Fibroblast of the aortic adventitia (primary cell): ENCODE data around the gene SUPT5H. TPM values are rescaled to one million over a fixed set of nuclear protein-coding genes. Genes with fewer than 3 reads are reported as not detected.

ENCODE experiments used
- DNase-seq: peaks from one replicate; pipeline ENCODE4 v3.0.0-alpha.2; 2010; ENCODE audit warnings: low read depth
- H3K4me3 ChIP-seq: 2 replicates; pipeline ENCODE4 v1.5.1; 2011; ENCODE audit warnings: low read depth, mild to moderate bottlenecking, control low read depth, low read length, moderate library complexity
- small RNA-seq: library from RNA; depleted of rRNA; stranded (forward); fragments of <200 nt; gene quantifications from one replicate; pipeline ENCODE3, GENCODE V24; 2012
- total RNA-seq: library from RNA; depleted of rRNA; stranded (reverse); fragments of >200 nt; gene quantifications from 2 replicates; pipeline ENCODE4 v1.2.3, GENCODE V29; 2012; ENCODE audit warnings: low replicate concordance
- TF ChIP-seq, protein P1 (sequence below): IDR thresholded peaks from 2 replicates; pipeline ENCODE4 v1.5.1; 2011; ENCODE audit warnings: mild to moderate bottlenecking, low read length, control low read depth, inconsistent platforms; ENCODE audit not compliant: insufficient read depth

The SUPT5H gene
- total RNA-seq, 1 donor, result 88.2 TPM

DNA sequence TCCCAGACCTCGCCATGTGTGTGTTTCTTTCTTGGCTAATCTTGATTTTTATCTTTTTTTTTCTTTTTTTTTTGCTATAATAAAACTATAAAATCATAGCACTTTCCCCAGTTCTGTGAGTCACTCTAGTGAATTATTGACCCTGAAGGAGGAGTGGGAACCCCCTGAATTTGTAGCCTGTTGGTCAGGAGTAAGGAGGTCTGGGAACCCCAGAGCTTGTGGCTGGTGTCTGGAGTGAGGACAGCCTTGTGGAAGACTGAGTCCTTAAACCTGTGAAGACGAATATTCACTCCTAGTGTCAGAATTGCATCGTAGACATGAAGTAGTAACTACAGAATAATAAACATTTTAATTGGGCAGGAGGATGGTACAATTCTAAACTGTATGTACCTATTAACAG is 79.8 kb downstream of the SUPT5H start:
- TF ChIP-seq, protein P1, sequence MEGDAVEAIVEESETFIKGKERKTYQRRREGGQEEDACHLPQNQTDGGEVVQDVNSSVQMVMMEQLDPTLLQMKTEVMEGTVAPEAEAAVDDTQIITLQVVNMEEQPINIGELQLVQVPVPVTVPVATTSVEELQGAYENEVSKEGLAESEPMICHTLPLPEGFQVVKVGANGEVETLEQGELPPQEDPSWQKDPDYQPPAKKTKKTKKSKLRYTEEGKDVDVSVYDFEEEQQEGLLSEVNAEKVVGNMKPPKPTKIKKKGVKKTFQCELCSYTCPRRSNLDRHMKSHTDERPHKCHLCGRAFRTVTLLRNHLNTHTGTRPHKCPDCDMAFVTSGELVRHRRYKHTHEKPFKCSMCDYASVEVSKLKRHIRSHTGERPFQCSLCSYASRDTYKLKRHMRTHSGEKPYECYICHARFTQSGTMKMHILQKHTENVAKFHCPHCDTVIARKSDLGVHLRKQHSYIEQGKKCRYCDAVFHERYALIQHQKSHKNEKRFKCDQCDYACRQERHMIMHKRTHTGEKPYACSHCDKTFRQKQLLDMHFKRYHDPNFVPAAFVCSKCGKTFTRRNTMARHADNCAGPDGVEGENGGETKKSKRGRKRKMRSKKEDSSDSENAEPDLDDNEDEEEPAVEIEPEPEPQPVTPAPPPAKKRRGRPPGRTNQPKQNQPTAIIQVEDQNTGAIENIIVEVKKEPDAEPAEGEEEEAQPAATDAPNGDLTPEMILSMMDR, result no peak
- no peak for DNase-seq
- H3K4me3 ChIP-seq, result no peak overlapping the region

Small RNA genes within 50 kb of the gene (small RNA-seq; reads per million reads assigned to genes)
- gene MIR4530, result not detected

Other genes starting within 250 kb of the SUPT5H start
- gene NCCRP1, start 248.6 kb upstream of the SUPT5H start, total RNA-seq, result not detected in 2 replicates
- not detected in 2 replicates for gene SYCN, start 241.3 kb upstream of the SUPT5H start, total RNA-seq
- not detected in 2 replicates for gene IFNL3, start 200.6 kb upstream of the SUPT5H start, total RNA-seq
- gene IFNL4, start 196.7 kb upstream of the SUPT5H start, total RNA-seq, result not detected in 2 replicates
- gene IFNL2, start 177.2 kb upstream of the SUPT5H start, total RNA-seq, result not detected in 2 replicates
- not detected in 2 replicates for gene IFNL1, start 149.2 kb upstream of the SUPT5H start, total RNA-seq
- 0.08 and 0.18 TPM in 2 replicates for gene LRFN1, start 124.7 kb upstream of the SUPT5H start, total RNA-seq
- 4.2 TPM in 1 of 2 replicates, not detected in the other for gene GMFG, start 109.5 kb upstream of the SUPT5H start, total RNA-seq
- 21.5 and 84.9 TPM in 2 replicates for gene SAMD4B, start 103.2 kb upstream of the SUPT5H start, total RNA-seq
- 36.1 and 45.4 TPM in 2 replicates for gene PAF1, start 54.5 kb upstream of the SUPT5H start, total RNA-seq
- gene MED29, start 54.2 kb upstream of the SUPT5H start, total RNA-seq, result 16.2 and 25.7 TPM in 2 replicates
- gene ZFP36, start 38.7 kb upstream of the SUPT5H start, total RNA-seq, result 10.8 and 18.3 TPM in 2 replicates
- 14.1 and 29.1 TPM in 2 replicates for gene PLEKHG2, start 32.9 kb upstream of the SUPT5H start, total RNA-seq
- 23.5 and 148 TPM in 2 replicates for gene RPS16, start 9.6 kb upstream of the SUPT5H start, total RNA-seq
- gene TIMM50, start 35.3 kb downstream of the SUPT5H start, total RNA-seq, result 46.1 and 49.5 TPM in 2 replicates
- gene DLL3, start 53.4 kb downstream of the SUPT5H start, total RNA-seq, result 0.09 TPM in 1 of 2 replicates, not detected in the other
- not detected in 2 replicates for gene SELENOV, start 69.6 kb downstream of the SUPT5H start, total RNA-seq
- 1.5 and 3.3 TPM in 2 replicates for gene EID2B, start 87.3 kb downstream of the SUPT5H start, total RNA-seq
- 3.9 and 5.7 TPM in 2 replicates for gene EID2, start 94.6 kb downstream of the SUPT5H start, total RNA-seq
- not detected in 2 replicates for gene LGALS13, start 156.9 kb downstream of the SUPT5H start, total RNA-seq
- not detected in 2 replicates for gene LGALS16, start 210.3 kb downstream of the SUPT5H start, total RNA-seq